Measurements from ENCODE around the gene CPNE6.
"Not testable (repeated sequence)": the region's sequence is repeated elsewhere in the genome, so short reads cannot be mapped to it uniquely, and the experiment has no call there.

GRCh38 chr14:24035769-24036168 lies 35.6 kb upstream of the CPNE6 start:
- not testable (repeated sequence) for TF ChIP-seq CTCF (IDR thresholded peaks at IDR 0.05); ZFX (IDR thresholded peaks at IDR 0.05; ENCODE audit: borderline replicate concordance)
